DMS53 treated with DMSO at 0.1 percent for 48 hours (cell line): ENCODE measurements around the gene SLC16A10.
"Not testable (repeated sequence)": the region's sequence is repeated elsewhere in the genome, so short reads cannot be mapped to it uniquely, and the experiment has no call there.

ENCODE experiments used
- DNase-seq: peaks from one replicate; lab custom pipeline; 2025; ENCODE audit not compliant: unreplicated experiment; lab: John Stamatoyannopoulos, UW

The SLC16A10 gene

GRCh38 chr6:111129013-111129412 is 41.7 kb downstream of the SLC16A10 start:
- DNase-seq, result no peak

DNA sequence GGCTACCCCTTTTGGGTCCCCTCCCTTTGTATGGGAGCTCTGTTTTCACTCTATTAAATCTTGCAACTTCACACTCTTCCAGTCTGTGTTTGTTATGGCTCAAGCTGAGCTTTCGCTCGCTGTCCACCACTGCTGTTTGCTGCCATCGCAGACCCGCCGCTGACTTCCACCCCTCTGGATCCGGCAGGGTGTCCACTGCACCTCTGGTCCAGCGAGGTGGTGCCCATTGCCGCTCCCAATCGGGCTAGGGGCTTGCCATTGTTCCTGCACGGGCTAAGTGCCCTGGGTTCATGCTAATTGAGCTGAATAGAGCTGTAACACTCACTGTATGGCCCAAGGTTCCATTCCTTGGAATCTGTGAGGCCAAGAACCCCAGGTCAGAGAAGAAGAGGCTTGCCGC is 43.7 kb downstream of the SLC16A10 start:
- not testable (repeated sequence) for DNase-seq

GRCh38 chr6:111132669-111133068 is 45.4 kb downstream of the SLC16A10 start:
- not testable (repeated sequence) for DNase-seq

- not testable (repeated sequence) for DNase-seq
These were observed 47.0 kb downstream of the SLC16A10 start for GRCh38 chr6:111134236-111134869.

GRCh38 chr6:111137489-111138093 is 50.3 kb downstream of the SLC16A10 start:
- DNase-seq, result not testable (repeated sequence)

- DNase-seq, result no peak
These were observed 60.1 kb downstream of the SLC16A10 start for GRCh38 chr6:111147440-111147839.

- DNase-seq, result no peak
These were observed 60.8 kb downstream of the SLC16A10 start for GRCh38 chr6:111148110-111148509.

- DNase-seq, result no peak
These were observed 63.3 kb downstream of the SLC16A10 start for GRCh38 chr6:111150577-111150976.

DNA sequence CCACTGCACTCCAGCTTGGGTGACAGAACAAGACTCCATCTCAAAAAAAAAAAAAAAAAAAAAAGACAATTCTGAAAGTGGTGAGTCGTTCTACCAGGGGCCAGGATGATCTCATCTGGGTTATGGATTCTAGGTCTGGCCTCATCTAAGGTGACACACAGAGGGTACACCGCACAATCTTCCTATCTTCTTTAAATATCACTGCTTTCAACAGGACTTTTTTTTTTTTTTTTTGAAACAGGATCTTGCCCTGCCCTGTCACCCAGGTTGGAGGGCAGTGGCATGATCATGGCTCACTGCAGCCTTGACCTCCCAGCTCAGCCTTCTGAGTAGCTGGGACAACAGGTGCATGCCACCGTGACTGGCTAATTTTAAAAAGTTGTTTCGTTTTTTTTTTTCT is 67.7 kb downstream of the SLC16A10 start:
- DNase-seq, result no peak

GRCh38 chr6:111157412-111157811 is 70.1 kb downstream of the SLC16A10 start:
- no peak for DNase-seq

DNA sequence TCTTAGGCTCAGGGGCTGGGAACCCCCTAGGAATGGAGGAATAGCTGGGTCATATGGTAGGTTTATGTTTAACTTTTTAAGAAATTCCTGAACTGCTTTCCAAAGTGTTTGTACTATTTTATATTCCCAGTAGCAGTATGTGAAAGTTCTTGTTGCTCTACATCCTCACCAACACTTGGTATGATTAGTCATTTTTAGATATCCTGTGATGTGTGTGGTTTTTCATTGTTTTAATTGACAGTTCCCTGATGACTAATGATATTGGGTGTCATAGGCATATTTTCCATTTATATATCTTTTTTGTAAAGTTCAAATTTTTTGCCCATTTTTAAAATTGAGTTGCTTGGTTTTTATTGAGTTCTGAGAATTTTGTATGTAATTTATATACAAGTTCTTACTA is 72.3 kb downstream of the SLC16A10 start:
- no peak for DNase-seq

DNA sequence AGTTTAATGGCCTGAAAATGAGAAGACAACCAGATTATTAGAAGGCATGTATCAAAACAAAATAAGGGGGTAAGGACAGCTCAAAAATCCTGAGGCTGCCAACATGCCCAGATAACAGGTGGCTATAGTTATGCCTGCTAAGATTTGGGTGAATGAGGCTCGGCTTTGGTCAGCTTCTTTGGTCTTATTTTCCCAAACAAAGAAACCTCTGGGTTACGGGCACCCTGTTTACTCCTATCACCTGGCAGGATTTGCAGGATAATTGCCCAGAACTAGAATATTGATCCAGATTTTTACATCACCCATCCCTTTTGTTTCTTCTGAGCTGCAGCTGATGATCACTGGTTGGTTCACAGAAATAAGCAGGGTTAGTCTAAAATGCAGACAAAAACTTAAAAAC is 74.3 kb downstream of the SLC16A10 start:
- DNase-seq, result no peak

DNA sequence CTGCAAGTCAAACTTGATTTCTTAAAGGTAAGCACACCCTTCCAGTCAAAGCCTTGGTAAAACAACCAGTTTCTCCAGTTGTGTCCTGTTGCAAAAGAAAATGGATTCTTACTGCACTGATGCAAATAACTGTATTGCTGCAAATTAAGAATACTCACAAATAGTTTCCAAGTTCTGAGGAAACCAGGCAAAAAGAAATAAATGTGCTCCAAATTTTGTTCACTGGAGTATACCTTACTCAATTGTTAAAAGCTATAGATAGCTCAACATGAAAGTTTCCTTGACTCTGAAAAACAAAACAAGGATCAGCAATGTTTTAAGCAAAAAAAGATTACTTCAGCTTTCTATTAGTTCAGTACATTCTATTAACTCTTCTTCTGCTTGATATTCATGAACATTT is 75.2 kb downstream of the SLC16A10 start:
- no peak for DNase-seq

DNA sequence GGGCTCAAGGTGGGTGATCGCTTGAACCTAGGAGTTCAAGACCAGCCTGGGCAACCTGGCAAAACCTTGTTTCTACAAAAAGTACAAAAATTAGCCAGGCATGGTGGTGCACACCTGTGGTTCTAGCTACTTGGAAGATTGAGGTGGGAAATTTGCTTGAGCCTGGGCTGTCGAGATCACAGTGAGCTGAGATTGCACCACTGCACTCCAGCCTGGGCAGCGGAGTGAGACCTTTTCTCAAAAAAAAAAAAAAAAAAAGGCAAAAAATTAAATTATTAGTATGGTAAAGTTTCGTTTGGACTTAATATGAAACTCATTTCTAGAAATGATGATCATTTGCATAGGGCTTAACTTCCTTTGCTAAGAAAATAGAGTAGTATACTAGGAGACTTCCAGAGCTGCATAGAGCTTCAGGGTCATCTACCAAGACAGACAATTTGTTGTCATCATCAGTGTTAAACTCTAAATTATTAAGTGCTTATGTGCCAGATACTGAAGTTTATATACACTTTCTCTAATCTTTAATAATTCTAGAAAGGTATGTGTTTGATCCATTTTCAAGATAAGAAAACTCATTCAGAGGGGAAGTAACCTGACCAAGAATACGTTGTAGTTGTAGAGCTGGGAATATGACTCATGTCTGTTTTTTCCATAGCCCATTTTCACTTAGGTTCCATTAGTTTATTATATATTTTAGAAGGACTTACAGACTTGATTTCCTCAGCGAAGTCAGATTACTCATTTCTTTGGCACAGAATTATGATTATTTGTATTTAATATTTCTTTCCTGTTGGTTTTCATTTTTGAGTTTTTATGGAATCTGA is 84.5 kb downstream of the SLC16A10 start:
- DNase-seq, result no peak

DNA sequence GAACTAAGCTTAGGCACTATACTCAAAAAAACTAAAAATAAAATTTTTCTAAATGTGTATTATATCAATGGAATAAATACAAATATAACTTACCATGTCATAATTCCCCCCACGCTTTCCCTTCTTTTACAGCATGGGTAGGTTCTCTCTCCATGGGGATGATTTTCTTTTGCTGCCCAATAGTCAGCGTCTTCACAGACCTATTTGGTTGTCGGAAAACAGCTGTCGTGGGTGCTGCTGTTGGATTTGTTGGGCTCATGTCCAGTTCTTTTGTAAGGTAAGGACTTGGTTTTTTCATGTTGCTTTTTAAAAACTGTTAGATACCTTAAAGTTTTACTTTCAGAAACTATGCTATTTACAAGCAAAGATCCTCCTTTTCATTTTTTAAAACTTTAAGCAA is 85.3 kb downstream of the SLC16A10 start:
- no peak for DNase-seq

DNA sequence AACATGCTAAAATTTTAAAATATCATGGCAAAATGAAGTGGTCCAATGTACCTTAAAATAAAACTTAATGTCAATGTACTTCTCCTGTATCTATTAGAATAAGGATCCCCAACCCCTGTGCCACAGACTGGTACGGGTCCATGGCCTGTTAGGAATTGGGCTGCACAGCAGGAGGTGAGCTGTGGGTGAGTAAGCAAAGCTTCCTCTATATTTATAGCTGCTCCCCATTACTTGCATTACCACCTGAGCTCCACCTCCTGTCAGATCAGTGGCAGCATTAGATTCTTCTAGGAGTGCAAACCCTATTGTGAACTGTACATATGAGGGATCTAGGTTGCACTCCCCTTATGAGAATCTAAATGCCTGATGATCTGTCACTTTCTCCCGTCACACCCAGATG is 86.0 kb downstream of the SLC16A10 start:
- DNase-seq, result no peak

GRCh38 chr6:111173946-111174345 is 86.6 kb downstream of the SLC16A10 start:
- DNase-seq, result no peak

GRCh38 chr6:111175109-111175508 is 87.8 kb downstream of the SLC16A10 start:
- DNase-seq, result no peak

DNA sequence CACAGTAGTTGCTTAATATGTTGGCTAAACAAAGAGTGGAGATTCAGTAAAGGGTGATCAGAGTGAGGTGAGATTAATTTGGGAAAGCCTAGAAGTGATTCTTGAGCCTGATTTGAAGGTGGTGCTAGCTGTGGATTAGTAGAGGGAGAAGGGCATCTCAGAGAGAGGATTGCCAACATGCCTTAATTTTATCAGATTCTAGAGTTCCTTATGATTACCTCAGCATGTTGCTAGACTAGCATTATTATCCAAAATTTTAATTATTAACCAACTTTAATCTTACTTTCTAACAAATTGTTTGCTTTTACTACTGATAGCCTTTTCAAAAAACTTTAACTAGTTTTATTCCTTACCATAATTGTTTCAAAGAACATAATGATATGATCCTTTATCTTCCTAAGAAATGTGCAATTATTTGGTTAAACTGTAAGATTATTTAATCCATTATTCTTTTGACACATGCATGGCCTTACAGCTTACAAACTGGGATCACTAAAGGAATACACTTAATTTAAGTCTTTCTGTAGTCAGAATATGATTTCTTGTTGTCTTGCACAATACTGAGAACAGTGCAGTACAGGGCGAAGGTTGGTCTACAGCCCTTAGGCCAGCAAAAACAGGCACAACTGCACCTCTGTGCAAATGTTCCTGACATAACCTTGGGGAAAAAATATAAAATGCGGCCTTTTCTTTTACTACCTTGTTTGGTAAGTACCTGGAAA is 88.9 kb downstream of the SLC16A10 start:
- no peak for DNase-seq

DNA sequence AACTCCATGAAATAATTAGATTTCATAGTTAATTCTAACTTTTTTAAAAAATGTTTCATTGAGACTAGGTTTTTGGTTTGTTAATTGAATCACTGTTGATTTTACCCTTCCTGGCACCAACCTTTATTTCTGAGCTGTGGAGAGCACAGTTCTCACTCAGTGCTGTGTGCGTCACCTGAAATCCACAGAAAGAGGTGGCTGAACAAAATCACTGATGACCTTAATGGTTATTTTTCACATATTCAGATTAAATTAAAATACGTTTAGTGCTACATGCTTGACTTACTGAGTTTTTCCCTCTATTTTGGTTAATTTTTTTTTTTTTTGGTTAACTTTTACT is 89.4 kb downstream of the SLC16A10 start:
- no peak for DNase-seq

DNA sequence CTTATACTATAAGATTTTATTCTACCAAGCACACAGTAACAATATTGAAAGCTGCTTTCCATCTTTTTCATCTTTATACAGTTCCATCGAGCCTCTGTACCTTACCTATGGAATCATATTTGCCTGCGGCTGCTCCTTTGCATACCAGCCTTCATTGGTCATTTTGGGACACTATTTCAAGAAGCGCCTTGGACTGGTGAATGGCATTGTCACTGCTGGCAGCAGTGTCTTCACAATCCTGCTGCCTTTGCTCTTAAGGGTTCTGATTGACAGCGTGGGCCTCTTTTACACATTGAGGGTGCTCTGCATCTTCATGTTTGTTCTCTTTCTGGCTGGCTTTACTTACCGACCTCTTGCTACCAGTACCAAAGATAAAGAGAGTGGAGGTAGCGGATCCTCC is 89.8 kb downstream of the SLC16A10 start:
- no peak for DNase-seq
